CD14-positive monocyte (primary cell): ENCODE measurements around the gene TMEM232. TPM values are rescaled to one million over a fixed set of nuclear protein-coding genes. Genes with fewer than 3 reads are reported as not detected.

Source experiments
- DNase-seq, 3 donors: peaks; one replicate each; pipeline ENCODE4 v3.0.0-alpha.2; 2011 to 2022
- H2AFZ ChIP-seq: 2 replicates; pipeline ENCODE4 v1.6.0; 2012; ENCODE audit warnings: mild to moderate bottlenecking, low read depth, low read length, inconsistent platforms; ENCODE audit not compliant: insufficient read depth, poor library complexity, severe bottlenecking
- H3K27ac ChIP-seq, 2 donors: 1 replicate in 1 of 2; 2 replicates in 1 of 2; pipeline ENCODE4 v1.5.1; 2012 to 2013; ENCODE audit warnings: low read length in 2 of 2, control low read depth in 1 of 2, inconsistent platforms in 1 of 2, low read depth in 1 of 2, mild to moderate bottlenecking in 1 of 2
- H3K27me3 ChIP-seq, 2 donors: one replicate each; pipeline versions ENCODE4 v1.6.0 to v1.6.1; 2011 to 2013; ENCODE audit warnings: low read length in 2 of 2; ENCODE audit not compliant: control insufficient read depth in 2 of 2, insufficient read depth in 2 of 2
- H3K36me3 ChIP-seq, 2 donors: replicated peaks in 1 of 2; 1 replicate in 1 of 2; 2 replicates in 1 of 2; pipeline versions ENCODE4 v1.5.1 to v1.6.1; 2012 to 2013; ENCODE audit warnings: low read length in 2 of 2, control low read depth in 1 of 2, inconsistent platforms in 1 of 2, mild to moderate bottlenecking in 1 of 2; ENCODE audit not compliant: insufficient read depth in 2 of 2, control insufficient read depth in 1 of 2
- H3K4me1 ChIP-seq, 2 donors: 1 replicate in 1 of 2; 2 replicates in 1 of 2; pipeline versions ENCODE4 v1.5.1 to v1.6.1; 2012 to 2013; ENCODE audit warnings: low read length in 2 of 2, control low read depth in 1 of 2, inconsistent platforms in 1 of 2, mild to moderate bottlenecking in 1 of 2, moderate library complexity in 1 of 2; ENCODE audit not compliant: insufficient read depth in 2 of 2, control insufficient read depth in 1 of 2
- H3K4me2 ChIP-seq: replicated peaks from 2 replicates; pipeline ENCODE3; 2012; ENCODE audit warnings: low read length, moderate library complexity, mild to moderate bottlenecking; ENCODE audit not compliant: poor library complexity, severe bottlenecking; ENCODE audit errors: extremely low read depth
- H3K4me3 ChIP-seq, 3 experiments: fragments of 200-600 bp in 1 of 3; sonication (generic) in 1 of 3; replicated peaks in 1 of 3; 1 replicate in 2 of 3; 2 replicates in 1 of 3; pipeline ENCODE4 v1.5.1; 2011 to 2013; ENCODE audit warnings: low read length in 3 of 3, mild to moderate bottlenecking in 3 of 3, control low read depth in 2 of 3, low read depth in 2 of 3, inconsistent platforms in 1 of 3, moderate library complexity in 1 of 3
- H3K79me2 ChIP-seq: 2 replicates; pipeline ENCODE4 v1.6.0; 2012; ENCODE audit warnings: mild to moderate bottlenecking, control low read depth, inconsistent platforms, low read length, moderate library complexity; ENCODE audit not compliant: insufficient read depth
- H3K9ac ChIP-seq: 2 replicates; pipeline ENCODE4 v1.6.0; 2017; ENCODE audit warnings: low read length, mild to moderate bottlenecking; ENCODE audit not compliant: insufficient read depth, poor library complexity, severe bottlenecking
- H3K9me3 ChIP-seq, 2 donors: replicated peaks in 1 of 2; 1 replicate in 1 of 2; 2 replicates in 1 of 2; pipeline versions ENCODE4 v1.5.1 to v1.6.1; 2012 to 2013; ENCODE audit warnings: low read length in 2 of 2, control low read depth in 1 of 2; ENCODE audit not compliant: control insufficient read depth in 1 of 2, insufficient read depth in 1 of 2
- H4K20me1 ChIP-seq: 2 replicates; pipeline ENCODE4 v1.6.0; 2012; ENCODE audit warnings: mild to moderate bottlenecking, low read length, control low read depth, moderate library complexity; ENCODE audit not compliant: insufficient read depth
- H3K27ac Mint-ChIP-seq, 7 donors: one replicate each; pipeline ENCODE4 v1.8.0; 2020; ENCODE audit warnings: mild to moderate bottlenecking in 7 of 7, mixed read lengths in 7 of 7, moderate library complexity in 6 of 7, inconsistent platforms in 2 of 7
- H3K27me3 Mint-ChIP-seq, 3 donors: one replicate each; pipeline ENCODE4 v1.8.0; 2021 to 2022; ENCODE audit warnings: low read depth in 3 of 3, mild to moderate bottlenecking in 3 of 3, mixed read lengths in 3 of 3, moderate library complexity in 3 of 3, inconsistent platforms in 1 of 3
- H3K36me3 Mint-ChIP-seq, 2 donors: one replicate each; pipeline ENCODE4 v1.8.0; 2020; ENCODE audit warnings: mixed read lengths in 2 of 2, inconsistent platforms in 1 of 2, mild to moderate bottlenecking in 1 of 2
- H3K4me1 Mint-ChIP-seq: one replicate; pipeline ENCODE4 v1.8.0; 2020; ENCODE audit warnings: mild to moderate bottlenecking, mixed read lengths
- H3K4me3 Mint-ChIP-seq, 2 donors: one replicate each; pipeline ENCODE4 v1.8.0; 2020; ENCODE audit warnings: mild to moderate bottlenecking in 2 of 2, mixed read lengths in 2 of 2, moderate library complexity in 1 of 2
- H3K9me3 Mint-ChIP-seq, 7 donors: one replicate each; pipeline ENCODE4 v1.8.0; 2020 to 2022; ENCODE audit warnings: mixed read lengths in 7 of 7, mild to moderate bottlenecking in 6 of 7, moderate library complexity in 6 of 7, inconsistent platforms in 2 of 7
- WGBS: methylation state at CpG from one replicate; pipeline ENCODE4 v1.1.5; 2013; ENCODE audit warnings: missing lambda C conversion rate; ENCODE audit not compliant: insufficient coverage; 5-methylcytosine and 5-hydroxymethylcytosine counted together
- intact Hi-C, 2 donors: fragments of 100-400 bp; cut with micrococcal nuclease; formaldehyde crosslinking; loops; one replicate each; pipeline versions ENCODE4 v1.15.0 to v1.15.1; 2023
- polyA plus RNA-seq, 3 donors: library from polyadenylated mRNA; depleted of rRNA in 1 of 3; unstranded in 2 of 3; stranded (reverse) in 1 of 3; fragments of 300-500 nt in 2 of 3; fragments of >200 nt in 1 of 3; fragmentation: Illumina TruSeq in 2 of 3; gene quantifications; 1 replicate in 2 of 3; 2 replicates in 1 of 3; pipeline ENCODE4 v1.2.3, GENCODE V29; 2012 to 2021
- TF ChIP-seq, protein P1 (sequence below): fragments of 200-600 bp; IDR thresholded peaks from one replicate; pipeline ENCODE4 v1.8.0; 2022; ENCODE audit warnings: antibody characterized with exemption, mild to moderate bottlenecking

The TMEM232 gene
- polyA plus RNA-seq, 3 donors: 0.04 to 1.4 (median 0.59) TPM

GRCh38 chr5:110402562-110402961 lies 323.9 kb downstream of the TMEM232 start:
- intact Hi-C loops: no loop called here
- Histone ChIP-seq H3K79me2 (no peaks in the 10 kb centered on the region), H2AFZ (no peak overlapping the region), H3K4me3 (no peak overlapping the region), H3K4me1 (peaks cover 4% of the 10 kb centered on the region in 2 donors), H3K9ac (no peak overlapping the region), H4K20me1 (no peaks in the 10 kb centered on the region), H3K4me2 (no peak overlapping the region), H3K9me3 (no peaks in the 10 kb centered on the region), H3K27ac (no peak overlapping the region), H3K36me3 (no peaks in the 10 kb centered on the region), H3K27me3 (no peaks in the 10 kb centered on the region)
- TF ChIP-seq, protein P1, sequence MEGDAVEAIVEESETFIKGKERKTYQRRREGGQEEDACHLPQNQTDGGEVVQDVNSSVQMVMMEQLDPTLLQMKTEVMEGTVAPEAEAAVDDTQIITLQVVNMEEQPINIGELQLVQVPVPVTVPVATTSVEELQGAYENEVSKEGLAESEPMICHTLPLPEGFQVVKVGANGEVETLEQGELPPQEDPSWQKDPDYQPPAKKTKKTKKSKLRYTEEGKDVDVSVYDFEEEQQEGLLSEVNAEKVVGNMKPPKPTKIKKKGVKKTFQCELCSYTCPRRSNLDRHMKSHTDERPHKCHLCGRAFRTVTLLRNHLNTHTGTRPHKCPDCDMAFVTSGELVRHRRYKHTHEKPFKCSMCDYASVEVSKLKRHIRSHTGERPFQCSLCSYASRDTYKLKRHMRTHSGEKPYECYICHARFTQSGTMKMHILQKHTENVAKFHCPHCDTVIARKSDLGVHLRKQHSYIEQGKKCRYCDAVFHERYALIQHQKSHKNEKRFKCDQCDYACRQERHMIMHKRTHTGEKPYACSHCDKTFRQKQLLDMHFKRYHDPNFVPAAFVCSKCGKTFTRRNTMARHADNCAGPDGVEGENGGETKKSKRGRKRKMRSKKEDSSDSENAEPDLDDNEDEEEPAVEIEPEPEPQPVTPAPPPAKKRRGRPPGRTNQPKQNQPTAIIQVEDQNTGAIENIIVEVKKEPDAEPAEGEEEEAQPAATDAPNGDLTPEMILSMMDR: no peak
- H3K9me3 Mint-ChIP-seq: peaks cover 0 to 3% (median 0%) of the 10 kb centered on the region in 7 donors
- H3K27ac Mint-ChIP-seq: no peak overlapping the region
- H3K36me3 Mint-ChIP-seq: no peaks in the 10 kb centered on the region
- 80% methylated on average over 1 of the region's 1 CpG for WGBS
- H3K4me3 Mint-ChIP-seq: no peak overlapping the region
- H3K4me1 Mint-ChIP-seq: peaks cover 4% of the 10 kb centered on the region
- DNase-seq: no peak
- no peaks in the 10 kb centered on the region for H3K27me3 Mint-ChIP-seq

GRCh38 chr5:110401881-110402280 lies 324.6 kb downstream of the TMEM232 start:
- Histone ChIP-seq H3K9ac (no peak overlapping the region), H3K4me3 (no peak overlapping the region), H3K27me3 (no peaks in the 10 kb centered on the region), H4K20me1 (no peaks in the 10 kb centered on the region), H3K4me1 (peaks cover 4% of the 10 kb centered on the region in 2 donors), H3K27ac (no peak overlapping the region), H2AFZ (no peak overlapping the region), H3K79me2 (no peaks in the 10 kb centered on the region), H3K36me3 (no peaks in the 10 kb centered on the region), H3K4me2 (no peak overlapping the region), H3K9me3 (no peaks in the 10 kb centered on the region)
- H3K9me3 Mint-ChIP-seq: peaks cover 0 to 3% (median 1%) of the 10 kb centered on the region in 7 donors
- H3K27me3 Mint-ChIP-seq: no peaks in the 10 kb centered on the region
- TF ChIP-seq, protein P1: no peak
- 40% methylated on average over 3 of the region's 4 CpGs for WGBS
- no peaks in the 10 kb centered on the region for H3K36me3 Mint-ChIP-seq
- intact Hi-C loops: no loop called here
- DNase-seq: peak in 2 of 3 donors; percentile 1 to 59
- no peak overlapping the region for H3K27ac Mint-ChIP-seq
- H3K4me3 Mint-ChIP-seq: no peak overlapping the region
- H3K4me1 Mint-ChIP-seq: peaks cover 4% of the 10 kb centered on the region
